ENCODE data around the gene NTRK2.

The NTRK2 gene

DNA sequence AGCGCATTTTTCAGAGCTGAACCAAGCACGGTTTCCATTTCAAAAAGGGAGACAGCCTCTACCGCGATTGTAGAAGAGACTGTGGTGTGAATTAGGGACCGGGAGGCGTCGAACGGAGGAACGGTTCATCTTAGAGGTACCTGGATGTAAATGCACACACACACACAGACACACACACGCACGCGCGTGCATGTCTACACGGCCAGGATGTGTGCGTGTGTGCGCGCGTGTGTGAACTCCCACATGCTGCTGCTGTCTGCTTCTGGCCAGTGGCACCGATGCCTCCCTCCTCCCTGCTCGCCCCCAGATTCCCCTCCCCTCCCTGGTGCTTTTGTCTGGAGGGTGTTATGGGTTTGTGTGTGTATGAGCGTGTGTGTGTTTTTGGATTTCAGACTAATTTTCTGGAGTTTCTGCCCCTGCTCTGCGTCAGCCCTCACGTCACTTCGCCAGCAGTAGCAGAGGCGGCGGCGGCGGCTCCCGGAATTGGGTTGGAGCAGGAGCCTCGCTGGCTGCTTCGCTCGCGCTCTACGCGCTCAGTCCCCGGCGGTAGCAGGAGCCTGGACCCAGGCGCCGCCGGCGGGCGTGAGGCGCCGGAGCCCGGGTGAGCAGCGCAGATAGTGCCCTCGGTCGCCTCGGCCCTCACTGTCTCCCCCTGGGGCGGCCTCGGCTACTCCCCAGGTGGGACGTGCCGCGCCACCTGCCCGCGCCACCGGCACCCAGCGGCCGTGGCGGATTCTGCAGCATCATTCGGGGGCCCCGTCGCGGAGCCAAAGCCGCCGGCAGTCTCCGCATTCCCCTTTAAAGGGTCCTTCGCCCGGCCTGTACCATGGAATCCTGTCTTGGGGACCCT is at the start of gene NTRK2:
NTRK2 (plus strand) TSS at position 442 of the 850 bp plus-strand sequence. CDS start 1,020 bp downstream, outside the sequence.
- DNase-seq (ENCODE audit: low spot score), result no peak

DNA sequence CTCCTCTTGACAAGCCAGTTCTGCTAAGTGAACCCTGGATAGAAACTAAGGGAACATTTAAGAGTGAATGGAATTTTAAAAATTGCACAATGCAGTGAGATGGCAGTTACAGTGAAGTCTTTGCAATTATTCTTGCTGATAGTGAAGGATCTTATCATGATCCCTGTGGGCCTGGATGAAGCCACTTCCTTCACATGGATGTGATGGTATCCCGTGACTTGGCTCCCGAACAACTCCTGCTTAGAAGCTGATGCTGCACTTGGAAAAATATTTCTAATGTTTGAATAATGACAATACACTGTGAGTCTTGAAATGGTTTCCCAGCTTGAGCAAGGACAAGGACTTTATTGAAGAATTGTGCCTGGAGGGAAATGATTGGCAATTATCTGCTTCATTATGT is 49.2 kb upstream of the NTRK2 start:
- no peak for DNase-seq (ENCODE audit: low spot score)

DNA sequence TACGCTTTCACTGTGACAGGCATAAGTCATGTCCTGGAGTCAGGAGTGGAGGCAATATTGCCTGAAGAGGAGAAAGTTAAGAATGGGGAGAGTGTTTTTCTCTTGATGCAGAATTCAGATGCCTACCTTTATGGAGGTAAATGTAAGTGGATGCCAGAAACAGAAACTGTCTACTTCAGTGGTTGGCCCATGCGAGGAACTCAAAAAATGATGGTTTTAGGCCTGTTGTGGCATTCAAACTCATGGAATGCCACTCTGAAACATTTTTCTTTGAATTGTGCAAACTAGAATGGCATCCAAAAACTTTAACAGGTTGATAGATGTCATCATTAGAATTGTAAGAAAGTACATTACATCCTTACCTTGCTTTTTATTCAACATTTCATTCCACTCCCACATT is 47.7 kb upstream of the NTRK2 start:
- DNase-seq (ENCODE audit: low spot score), result no peak

DNA sequence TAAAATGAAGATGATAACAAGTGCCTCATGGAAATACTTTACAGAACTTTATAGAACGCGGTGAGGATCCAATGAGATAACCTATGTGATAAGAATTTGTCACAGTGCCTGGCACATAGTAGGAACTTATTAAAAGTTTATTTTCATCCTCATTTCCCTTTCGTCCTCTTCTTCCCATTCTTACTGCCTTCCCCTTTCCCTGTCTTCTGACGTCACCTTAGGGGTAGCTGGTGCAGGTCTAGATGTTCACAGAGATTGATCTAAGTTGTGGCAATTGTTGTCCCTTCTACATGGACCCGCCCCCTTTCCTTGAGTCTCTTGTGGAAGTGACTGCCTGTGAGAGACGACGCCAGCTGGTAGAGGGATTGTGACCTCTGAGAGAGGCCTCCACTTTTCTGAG is 46.5 kb upstream of the NTRK2 start:
- no peak for DNase-seq (ENCODE audit: low spot score)

DNA sequence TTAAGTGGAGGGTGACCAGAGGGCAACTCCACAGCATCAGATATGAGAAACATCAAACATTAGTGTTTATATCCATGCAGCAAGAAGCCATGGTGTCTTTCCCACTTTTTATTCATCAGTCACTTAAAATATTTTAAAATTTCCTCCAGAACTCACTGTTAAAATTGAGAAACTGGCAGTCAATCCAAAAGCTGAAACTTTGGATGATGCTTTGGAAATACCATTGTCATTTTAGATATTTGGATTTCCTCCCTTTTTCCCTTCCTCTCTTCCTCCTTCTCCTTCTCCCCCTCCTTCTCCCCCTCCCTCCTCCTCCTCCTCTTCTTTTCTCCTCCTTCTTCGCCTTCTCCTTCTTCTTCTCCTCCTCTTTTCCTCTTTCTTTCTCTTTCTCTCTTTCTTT is 33.1 kb upstream of the NTRK2 start:
- DNase-seq (ENCODE audit: low spot score), result no peak

DNA sequence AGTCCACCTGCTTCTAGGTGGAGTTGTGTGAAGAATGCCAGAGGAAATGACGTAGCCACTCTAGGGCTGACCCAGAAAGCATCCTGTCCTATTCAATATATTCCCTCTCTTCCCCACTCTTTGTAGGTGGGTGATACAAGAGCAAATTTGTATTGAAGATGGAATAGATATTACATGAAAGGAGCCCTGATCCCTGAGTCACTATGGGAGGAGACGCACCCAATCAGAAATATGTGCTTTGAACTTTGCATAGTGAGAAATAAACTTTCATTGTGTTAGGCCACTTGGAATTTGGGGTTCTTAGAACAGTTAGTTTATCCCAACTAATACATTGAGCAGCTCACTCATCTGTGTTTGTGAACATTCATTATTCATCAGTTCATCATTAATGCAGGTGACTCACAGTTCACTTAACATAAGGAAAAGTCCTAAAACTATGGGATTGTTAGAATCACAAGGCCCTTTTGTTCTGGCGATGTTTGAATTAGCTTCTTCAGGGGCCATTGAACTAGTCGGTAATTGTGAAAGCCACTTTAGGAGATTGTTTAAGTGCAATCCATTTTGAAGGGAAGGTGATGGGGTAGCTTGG is 26.9 kb upstream of the NTRK2 start:
- DNase-seq (ENCODE audit: low spot score), result no peak

DNA sequence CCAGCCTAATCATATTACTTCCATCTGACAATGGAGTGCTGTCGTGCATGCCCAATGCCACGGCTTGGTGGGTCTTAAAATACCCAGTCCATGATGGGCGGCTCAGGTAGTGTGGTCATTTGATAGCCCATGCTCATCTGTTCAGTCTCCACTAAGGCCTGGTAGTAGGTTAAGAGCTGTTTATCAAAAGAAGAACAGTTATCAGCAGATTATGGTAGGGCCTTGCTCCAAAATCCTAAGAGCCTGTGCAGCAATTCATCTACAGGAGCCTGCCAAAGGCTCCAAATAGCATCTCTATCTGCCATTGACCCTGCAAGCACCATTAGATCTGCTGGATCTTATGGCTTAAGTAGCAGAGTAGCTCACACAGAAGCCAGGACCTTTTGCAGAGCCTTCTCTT is 21.8 kb upstream of the NTRK2 start:
- DNase-seq (ENCODE audit: low spot score), result no peak

DNA sequence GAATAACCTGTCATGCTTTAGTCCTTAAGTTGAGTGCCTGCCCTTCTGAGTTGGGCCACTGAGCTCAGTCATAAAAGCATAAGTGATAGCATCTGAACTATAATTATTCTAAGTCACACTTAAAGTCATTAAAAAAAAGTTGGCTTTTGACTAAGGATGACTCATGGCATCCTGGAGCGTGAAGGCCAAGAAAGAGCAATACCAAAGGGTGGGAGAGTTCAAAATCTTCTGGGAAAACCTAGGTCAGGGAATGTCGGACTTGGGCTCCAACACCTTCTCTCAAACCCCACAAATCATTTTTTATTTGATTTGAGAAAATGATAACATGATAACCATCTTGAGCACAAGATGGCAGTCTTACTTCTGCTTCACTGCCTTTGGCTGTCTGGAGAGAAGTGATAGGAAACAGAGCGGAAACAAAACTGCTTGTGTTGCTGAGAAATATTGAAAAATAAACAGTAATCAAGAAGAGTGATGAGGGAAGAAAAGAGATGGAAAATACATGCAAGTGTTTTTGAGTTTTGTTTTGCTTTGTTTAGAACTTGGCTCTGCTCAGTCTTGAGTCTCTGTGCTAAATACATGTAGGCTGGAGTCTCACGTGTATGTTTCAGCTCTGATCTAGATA is 16.9 kb upstream of the NTRK2 start:
- no peak for DNase-seq (ENCODE audit: low spot score)

DNA sequence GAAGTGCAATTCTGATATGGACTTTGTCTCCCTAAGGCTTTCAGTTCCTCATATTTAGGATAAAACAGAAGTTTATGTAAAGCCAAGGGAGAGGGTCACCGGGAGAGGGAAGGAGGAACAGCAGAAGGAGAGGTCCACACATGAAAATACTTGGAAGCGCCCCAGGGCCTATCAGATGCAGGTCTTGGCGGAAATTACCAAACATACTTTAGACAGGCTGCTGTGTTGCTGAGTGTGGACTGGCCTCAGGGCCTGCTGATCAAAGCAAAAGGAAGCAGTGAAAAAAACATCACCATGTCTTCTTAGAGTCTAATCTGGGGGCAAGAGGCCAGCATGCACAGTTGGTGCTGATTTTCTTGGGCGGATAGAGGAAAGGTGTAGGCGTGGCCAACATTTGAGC is 14.1 kb upstream of the NTRK2 start:
- no peak for DNase-seq (ENCODE audit: low spot score)

DNA sequence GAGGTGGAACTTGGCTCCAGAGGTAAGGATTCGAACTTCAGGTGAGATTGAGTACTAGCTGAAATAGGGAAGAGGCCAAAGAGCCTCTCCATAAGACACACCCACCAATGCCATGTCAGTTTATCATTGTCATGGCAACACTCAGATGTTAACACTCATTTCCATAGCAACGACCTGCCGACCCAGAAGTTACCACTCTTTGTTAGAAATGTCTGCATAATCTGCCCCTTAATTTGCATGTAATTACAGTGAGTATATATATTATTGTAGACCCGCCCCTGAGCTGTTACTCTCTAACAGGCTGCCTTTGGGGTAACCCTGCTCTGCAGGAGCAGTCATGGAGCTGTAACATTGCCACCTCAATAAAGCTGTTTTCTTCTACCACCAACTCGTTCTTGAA is 10.2 kb upstream of the NTRK2 start:
- no peak for DNase-seq (ENCODE audit: low spot score)

DNA sequence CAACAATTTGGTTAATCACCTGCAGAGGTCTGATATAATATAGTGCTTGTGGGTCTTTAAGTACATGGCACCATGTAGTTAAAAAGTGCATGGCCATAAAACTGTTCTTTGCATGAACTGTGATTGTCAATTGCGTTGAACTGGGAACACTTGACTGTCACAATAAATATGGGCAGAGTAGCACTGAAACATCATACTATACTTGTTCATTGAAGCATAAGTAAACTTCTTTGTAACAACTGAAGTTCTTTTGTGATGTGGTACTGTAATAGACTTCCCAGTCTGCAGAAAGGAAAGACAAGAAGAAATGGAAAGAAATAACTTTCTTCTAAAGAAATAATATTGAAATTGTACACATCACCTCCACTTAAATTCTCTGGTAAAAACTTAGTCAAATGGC is 9.8 kb upstream of the NTRK2 start:
- no peak for DNase-seq (ENCODE audit: low spot score)

DNA sequence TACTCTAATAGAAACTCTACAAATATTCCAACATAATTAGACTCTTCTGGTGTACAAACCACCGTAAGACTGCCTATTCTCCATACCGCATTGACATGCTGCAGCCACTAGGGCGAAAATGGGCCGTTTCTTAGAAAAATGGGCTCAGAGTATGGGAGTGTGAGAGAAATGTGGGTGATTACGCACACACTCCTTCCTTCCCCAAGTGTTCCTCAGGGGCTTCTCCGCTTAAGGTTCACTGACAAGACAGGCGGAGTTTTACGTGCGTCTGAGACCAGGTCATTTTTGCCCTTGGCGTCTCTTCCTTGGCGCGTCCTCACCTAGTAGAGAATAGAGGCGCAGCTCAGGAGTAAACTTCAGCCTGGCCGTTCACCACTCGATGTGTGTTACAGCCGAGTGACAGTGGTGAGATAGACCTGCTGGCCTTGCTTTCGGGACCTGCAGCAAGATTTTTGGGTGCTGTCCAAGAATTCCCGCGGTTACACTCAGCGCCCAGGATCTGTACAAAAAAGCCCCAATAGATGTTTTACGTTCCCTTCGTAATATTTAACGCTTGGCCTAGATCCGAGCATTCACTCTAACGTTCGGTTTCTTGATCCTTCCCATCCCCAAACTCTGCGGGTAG is 1.8 kb upstream of the NTRK2 start:
- no peak for DNase-seq (ENCODE audit: low spot score)

DNA sequence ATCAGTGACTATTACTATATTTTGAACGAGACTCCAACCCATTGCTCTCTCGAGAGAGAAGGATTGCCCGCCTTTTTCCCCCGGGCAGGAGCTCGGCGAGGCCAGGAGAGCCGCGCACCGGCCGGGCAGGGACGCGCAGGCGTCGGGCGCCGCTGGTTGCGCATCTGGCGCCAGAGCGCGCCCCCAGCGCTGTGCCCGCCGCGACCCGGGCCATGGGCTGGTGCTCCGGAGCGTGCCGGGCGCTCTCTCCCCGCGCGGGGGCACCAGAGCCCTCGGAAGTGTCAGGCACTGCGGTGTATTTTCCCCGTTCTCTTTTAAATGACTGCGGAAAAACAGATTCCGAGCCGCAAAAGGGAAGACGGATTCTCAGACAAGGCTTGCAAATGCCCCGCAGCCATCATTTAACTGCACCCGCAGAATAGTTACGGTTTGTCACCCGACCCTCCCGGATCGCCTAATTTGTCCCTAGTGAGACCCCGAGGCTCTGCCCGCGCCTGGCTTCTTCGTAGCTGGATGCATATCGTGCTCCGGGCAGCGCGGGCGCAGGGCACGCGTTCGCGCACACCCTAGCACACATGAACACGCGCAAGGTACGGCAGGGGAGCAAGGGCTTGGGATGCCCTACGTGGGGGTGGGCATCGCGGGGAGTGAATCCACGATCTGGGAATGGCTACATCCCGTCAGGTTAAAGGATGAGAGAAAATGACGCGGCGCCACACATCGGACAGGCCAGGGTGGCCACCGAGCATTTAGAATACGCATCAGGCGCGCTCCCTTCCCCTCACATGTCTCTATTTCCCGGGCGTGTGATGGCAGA is 1.1 kb upstream of the NTRK2 start:
- peak; percentile 3 for DNase-seq (ENCODE audit: low spot score)

DNA sequence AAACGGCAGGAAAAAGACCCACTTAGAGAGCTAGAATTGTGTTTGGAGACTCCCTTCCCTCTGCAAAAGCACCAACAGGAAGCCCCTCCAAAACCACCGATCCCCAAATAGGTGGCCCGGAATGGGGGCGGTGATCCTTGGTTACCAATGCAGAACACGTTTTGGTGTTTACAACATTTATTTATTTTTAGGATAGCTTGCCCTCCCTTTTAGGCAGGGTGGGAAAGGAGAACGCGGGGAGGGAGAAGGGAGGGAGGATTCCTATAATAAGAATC is 579 bp upstream of the NTRK2 start:
- DNase-seq (ENCODE audit: low spot score), result no peak

DNA sequence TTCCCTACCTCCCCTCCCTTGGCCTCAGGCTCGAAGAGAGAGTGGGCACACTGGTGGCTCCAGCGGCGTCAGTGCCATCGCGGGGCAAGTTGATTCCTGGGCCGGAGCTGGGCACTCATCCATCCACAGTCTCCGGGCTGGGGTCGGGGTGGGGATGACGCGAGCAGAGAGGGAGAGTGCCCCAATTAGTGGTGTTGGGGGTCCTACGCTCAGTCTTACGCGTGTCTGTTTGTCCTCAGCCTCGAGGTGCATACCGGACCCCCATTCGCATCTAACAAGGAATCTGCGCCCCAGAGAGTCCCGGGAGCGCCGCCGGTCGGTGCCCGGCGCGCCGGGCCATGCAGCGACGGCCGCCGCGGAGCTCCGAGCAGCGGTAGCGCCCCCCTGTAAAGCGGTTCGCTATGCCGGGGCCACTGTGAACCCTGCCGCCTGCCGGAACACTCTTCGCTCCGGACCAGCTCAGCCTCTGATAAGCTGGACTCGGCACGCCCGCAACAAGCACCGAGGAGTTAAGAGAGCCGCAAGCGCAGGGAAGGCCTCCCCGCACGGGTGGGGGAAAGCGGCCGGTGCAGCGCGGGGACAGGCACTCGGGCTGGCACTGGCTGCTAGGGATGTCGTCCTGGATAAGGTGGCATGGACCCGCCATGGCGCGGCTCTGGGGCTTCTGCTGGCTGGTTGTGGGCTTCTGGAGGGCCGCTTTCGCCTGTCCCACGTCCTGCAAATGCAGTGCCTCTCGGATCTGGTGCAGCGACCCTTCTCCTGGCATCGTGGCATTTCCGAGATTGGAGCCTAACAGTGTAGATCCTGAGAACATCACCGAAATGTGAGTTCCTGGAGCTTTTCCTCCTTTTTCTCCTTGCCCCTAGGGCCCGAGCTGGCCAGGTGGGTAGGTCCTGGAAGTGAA is 861 bp downstream of the NTRK2 start:
- no peak for DNase-seq (ENCODE audit: low spot score)

DNA sequence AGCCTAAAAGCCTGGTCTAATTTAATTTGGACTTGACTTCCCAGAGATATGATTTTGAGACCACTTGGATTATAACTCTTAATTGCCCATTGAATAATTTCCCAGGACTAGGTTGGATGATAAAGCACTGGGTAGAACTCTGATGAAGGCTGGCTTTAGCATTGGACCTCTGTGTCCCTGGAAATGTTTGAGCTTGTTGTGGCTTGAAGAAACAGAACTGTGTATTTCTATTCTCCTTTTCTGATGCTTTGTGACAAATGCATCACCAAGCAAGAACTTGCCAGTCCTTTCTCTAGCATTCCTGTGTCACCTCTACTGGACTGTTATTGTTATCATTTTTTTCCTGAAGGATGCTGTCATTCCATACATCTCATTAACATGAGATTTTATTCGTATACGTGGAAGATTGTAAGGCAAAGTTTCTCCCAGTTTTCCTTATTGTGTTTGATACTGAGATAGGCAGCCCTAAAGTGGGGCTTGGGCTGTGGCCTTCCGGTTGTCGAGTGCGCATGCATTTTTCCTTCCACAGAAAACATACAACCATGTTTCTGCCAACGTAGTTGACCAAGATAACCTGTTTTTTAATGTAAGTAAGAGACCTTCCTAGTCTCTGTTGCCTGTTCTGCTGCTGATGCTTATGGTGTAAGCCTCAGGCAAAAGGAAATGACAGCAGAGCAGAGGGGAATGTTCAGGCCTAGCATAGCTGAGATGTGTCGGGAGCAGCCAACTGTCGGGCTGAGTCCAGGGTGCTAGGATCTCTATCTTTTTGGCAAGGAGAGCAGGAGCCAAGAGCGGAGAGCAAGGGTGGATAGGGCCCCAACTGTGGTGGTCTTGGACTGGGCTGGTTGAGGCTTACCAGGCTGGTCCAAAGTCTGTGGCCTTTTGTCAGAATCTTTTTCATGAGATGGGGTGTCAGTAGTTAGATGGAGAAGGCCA is 2.3 kb downstream of the NTRK2 start:
- DNase-seq (ENCODE audit: low spot score), result no peak

DNA sequence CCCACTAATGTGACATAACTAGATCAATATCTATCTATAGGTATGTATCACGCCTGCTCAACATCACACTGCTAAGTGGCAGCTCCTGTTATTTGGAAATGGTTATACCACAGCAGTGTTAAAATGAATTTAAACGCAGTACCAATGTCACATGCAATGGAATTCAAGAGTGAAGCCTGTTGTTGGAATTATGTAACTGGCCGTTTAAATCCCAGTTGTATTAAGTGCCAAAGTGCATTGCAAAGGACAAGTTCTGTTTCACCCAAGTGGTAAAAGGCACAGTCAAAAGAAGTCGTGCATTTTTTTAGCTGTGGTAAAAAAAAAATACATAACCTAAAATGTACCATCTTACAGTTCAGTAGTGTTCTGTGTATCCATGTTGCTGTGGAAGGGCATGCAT is 4.3 kb downstream of the NTRK2 start:
- DNase-seq (ENCODE audit: low spot score), result no peak

DNA sequence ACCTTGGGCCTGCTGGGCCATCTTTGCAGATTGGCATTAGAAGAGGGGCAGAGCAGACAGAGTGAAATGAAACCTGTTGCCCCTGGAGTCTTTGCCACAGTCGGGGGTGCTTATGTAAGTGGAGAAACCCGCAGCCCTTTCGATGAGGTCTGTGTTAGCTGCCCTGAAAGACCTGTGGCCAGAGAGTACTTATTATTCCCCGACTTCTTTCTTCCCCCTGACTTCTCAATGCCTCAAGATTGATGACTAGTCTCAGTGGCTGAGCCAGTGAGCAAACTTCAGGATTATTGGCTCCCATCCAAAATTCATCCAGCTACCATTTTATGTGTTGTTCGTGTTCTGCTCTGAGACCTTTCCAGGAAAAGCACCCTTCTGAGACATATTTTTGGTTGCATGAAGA is 7.6 kb downstream of the NTRK2 start:
- no peak for DNase-seq (ENCODE audit: low spot score)

DNA sequence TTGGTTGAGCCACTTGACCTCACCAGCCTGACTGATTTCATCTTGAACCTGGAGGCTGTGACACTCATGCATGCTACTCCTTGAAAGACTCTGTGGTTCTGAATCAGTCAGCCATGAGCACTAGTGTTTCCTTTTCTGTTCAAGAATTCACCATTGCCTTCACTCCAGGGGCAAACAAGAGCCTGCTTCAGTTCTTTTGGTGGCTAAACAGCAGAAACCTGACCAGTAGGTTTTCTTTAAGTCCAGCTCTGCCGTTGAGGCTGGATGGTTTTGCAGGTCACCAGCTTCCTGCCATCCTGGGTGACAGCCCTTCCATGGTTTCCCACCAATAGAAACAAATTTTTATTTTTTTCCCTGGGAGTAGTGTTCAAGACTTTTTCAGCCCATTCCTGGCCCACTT is 10.0 kb downstream of the NTRK2 start:
- DNase-seq (ENCODE audit: low spot score), result no peak
